GM04503 (cell line): Measurements from ENCODE around the gene UBXN4.
"Not testable (repeated sequence)": the region's sequence is repeated elsewhere in the genome, so short reads cannot be mapped to it uniquely, and the experiment has no call there.

Experiments
- DNase-seq: peaks from one replicate; pipeline ENCODE4 v3.0.0-alpha.2; 2012; ENCODE audit warnings: low read depth

UBXN4 gene

GRCh38 chr2:135807874-135808273, 66.2 kb downstream of the UBXN4 start:
- DNase-seq = not testable (repeated sequence)

DNA sequence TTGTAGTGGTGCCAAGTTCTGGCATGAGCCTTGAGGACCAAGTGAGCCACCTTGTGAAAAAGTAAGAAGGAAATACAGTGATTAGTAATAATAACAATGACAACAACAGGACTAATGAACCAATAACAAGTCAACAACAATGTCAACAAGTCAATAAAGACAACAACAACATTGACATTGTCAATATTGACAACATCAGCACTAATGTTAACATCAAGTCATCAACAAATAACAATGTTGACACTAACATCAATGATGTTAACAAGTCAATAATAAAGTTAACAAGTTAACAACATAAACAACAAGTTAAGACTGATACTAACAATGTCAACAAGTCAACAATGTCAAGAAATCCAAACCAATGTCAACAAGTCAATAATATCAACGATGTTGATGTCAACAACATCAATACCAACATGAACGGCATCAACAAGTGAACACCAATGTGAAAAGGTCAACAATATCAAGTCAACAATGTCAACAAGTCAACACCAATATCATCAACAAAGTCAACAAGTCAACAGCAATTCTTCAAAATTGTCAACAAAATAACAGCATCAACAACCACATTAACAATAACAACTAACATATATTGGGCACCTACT, 71.4 kb downstream of the UBXN4 start:
- DNase-seq = no peak

DNA sequence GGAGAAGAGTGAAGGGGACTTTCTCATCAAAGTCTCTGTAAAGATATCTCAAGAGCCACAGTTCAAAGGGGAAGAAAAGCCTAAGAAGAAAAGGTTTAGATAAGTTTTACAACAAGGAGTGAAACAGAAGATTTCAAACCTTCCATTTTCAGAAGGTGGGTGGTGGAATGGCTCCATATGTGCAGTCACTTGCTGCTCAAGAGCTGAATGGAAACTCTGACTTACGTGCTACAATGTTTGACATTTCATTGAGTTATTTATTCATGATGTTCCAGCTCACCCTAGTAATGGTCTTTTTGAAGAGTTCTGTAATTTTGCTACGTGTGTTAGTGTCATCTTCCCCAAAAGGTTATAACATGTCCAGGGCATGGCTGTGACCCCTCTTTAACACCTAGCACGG, 73.6 kb downstream of the UBXN4 start:
- no peak for DNase-seq

- DNase-seq = no peak
These were observed 75.8 kb downstream of the UBXN4 start for GRCh38 chr2:135817466-135817865.

- DNase-seq = no peak
These were observed 76.3 kb downstream of the UBXN4 start for GRCh38 chr2:135817951-135818350.

GRCh38 chr2:135818937-135819610, 77.4 kb downstream of the UBXN4 start:
- no peak for DNase-seq

DNA sequence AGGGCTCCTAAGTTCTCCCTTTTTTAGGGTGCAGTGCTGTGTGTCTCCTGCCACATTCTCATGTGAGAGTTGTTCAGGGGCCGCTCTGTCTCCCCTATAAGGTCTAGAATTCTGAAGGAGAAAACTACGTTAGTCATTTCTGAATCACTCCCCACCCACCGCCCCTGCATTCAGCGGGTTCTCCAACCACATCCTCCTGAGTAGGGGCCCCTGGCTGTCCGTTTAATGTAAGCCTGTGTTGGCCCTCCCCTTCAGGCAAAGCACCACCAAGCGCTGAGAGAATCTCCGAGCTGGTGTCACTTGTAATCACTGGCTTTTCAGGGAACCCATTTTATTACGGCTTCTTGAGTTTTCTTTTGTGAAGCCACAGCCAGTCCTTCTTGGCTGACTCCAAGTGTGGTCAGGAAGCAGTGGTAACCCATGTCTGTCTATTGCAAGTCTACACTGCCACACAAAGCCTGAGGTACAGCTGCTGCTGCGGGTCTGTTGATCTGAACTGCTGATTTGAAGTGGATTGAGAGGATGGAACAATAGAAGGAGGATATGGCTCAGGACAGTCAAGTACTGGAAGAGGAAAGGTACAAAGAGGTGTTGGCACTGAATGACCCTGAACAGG, 78.5 kb downstream of the UBXN4 start:
- DNase-seq = no peak

GRCh38 chr2:135821190-135821589, 79.5 kb downstream of the UBXN4 start:
- no peak for DNase-seq

DNA sequence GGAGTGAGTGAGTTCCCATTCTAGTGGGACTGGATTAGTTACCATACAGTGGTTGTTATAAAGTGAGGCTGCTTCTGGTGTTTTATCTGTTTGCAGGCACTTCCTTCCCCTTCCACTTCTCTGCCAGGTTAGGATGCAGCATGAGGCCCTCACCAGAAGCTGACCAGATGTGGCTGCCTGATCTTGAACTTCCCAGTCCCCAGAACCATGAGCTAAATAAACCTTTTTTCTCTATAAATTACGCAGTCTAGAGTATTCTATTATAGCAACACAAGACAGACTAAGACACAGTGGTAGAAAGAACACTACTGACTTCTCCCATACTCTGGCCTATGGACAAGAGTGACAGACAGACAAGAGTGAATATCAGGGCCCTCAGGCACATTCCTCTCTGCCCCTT, 81.2 kb downstream of the UBXN4 start:
- DNase-seq = no peak

DNA sequence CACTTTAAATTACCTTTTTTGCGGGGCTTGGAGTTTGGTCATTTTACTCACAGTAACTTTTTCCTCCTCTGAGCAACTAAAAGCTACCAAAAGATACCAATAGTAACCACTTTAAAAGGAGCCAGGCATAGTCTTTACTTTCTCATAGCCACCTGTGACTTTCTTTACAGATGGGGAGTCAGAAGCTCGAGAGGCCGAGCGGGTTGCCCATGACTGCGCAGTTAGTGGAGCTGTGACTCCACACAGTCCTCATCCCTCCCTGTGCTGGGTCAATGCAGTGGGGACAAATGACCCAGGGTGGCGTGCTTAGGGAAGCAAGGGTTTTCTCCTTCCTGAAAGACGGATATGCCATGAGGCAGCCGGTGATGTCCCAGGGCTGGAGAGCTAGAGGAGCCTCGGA, 83.5 kb downstream of the UBXN4 start:
- no peak for DNase-seq

GRCh38 chr2:135825550-135826176, 84.0 kb downstream of the UBXN4 start:
- DNase-seq = no peak

- DNase-seq = no peak
These were observed 84.9 kb downstream of the UBXN4 start for GRCh38 chr2:135826544-135826943.

- DNase-seq = no peak
These were observed 87.9 kb downstream of the UBXN4 start for GRCh38 chr2:135829378-135830135.

GRCh38 chr2:135831180-135831812, 89.6 kb downstream of the UBXN4 start:
- no peak for DNase-seq

DNA sequence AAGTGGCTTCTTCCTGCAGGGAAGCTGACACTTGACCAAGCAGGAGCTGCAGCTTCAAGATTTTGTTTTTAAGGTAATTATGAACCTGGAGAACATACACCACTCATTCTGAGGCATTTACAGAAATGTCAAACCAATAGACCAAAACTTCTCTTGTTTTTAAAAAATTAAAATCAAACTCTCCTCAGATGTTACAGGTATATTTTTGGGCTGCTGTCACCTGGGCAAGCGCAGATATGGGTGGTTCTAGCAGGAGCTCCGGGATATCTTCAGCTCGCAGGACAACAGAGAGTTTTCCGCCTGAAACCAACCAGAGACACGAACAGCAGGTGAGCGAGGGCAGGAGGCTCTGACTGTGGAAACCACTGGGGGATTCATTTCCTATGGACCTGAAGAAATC, 91.2 kb downstream of the UBXN4 start:
- no peak for DNase-seq
